HCT116 (cell line): Measurements from ENCODE around the gene STIM1. TPM values are rescaled to one million over a fixed set of nuclear protein-coding genes. Genes with fewer than 3 reads are reported as not detected.

Experiments
- ATAC-seq: fragments of 200-7000 bp; cut with Tn5 transposase; 2 replicates; pipeline ENCODE4 v1.9.1; 2020; ENCODE audit warnings: mild to moderate bottlenecking, moderate library complexity
- BruUV-seq: library from RNA; stranded (reverse); fragments of 400-500 nt; replicated peaks from 2 replicates; lab custom pipeline; 2021; lab: Mats Ljungman, UMichigan
- CTCF ChIA-PET: fragments of 300-600 bp; sonication (Branson Sonifier 250); formaldehyde crosslinking; loops from one replicate; lab custom pipeline; 2021; ENCODE audit warnings: antibody characterized with exemption; lab: Charles Lee
- POLR2A ChIA-PET: fragments of 300-600, 350-600 bp; sonication (Branson Sonifier 250); formaldehyde crosslinking; loops from one replicate; lab custom pipeline; 2021; ENCODE audit warnings: antibody characterized with exemption; lab: Charles Lee
- RAD21 ChIA-PET, 2 experiments: fragments of 300-600 bp; sonication (Branson Sonifier 250); formaldehyde crosslinking; loops; one replicate each; lab custom pipeline; 2023; ENCODE audit warnings: low total read pairs in 2 of 2; ENCODE audit not compliant: uncharacterized antibody in 2 of 2, unreplicated experiment in 2 of 2, low non-redundant PET in 1 of 2; lab: Charles Lee
- DNase-seq: peaks from one replicate; pipeline ENCODE4 v3.0.0-alpha.2; 2010; ENCODE audit warnings: low read depth, low spot score
- H2AFZ ChIP-seq: fragments of 200-600 bp; shearing (Covaris generic), sonication (generic); 2 replicates; pipeline ENCODE4 v1.6.1; 2017; ENCODE audit warnings: low read depth, mixed run types, mixed read lengths, antibody characterized with exemption, low read length; ENCODE audit not compliant: poor library complexity, severe bottlenecking
- H3K27ac ChIP-seq: 2 replicates; pipeline ENCODE4 v1.5.1; 2012; ENCODE audit warnings: low read depth, low read length
- H3K27me3 ChIP-seq: fragments of 200-600 bp; sonication (generic); 2 replicates; pipeline ENCODE4 v1.6.1; 2016; ENCODE audit warnings: mixed run types, low read length, mixed read lengths; ENCODE audit not compliant: insufficient read depth
- H3K36me3 ChIP-seq, 2 experiments: fragments of 200-500 bp in 1 of 2; fragments of 200-600 bp in 1 of 2; sonication (Bioruptor generic) in 1 of 2; sonication (generic) in 1 of 2; 2 replicates each; pipeline versions ENCODE4 v1.5.1 to v1.6.1; 2014 to 2016; ENCODE audit warnings: low read length in 2 of 2, inconsistent platforms in 1 of 2, mixed read lengths in 1 of 2, mixed run types in 1 of 2; ENCODE audit not compliant: insufficient read depth in 2 of 2, control insufficient read depth in 1 of 2
- H3K4me1 ChIP-seq, 2 experiments: fragments of 200-600 bp in 1 of 2; sonication (generic) in 1 of 2; 2 replicates each; pipeline versions ENCODE4 v1.5.1 to v1.6.1; 2012 to 2017; ENCODE audit warnings: low read length in 2 of 2, inconsistent platforms in 1 of 2, mild to moderate bottlenecking in 1 of 2, mixed read lengths in 1 of 2, mixed run types in 1 of 2, moderate library complexity in 1 of 2; ENCODE audit not compliant: insufficient read depth in 2 of 2, control insufficient read depth in 1 of 2
- H3K4me2 ChIP-seq: fragments of 200-600 bp; sonication (generic); 2 replicates; pipeline ENCODE4 v1.6.1; 2017; ENCODE audit warnings: mixed run types, low read length, mixed read lengths
- H3K4me3 ChIP-seq, 2 experiments: fragments of 200-600 bp in 1 of 2; sonication (generic) in 1 of 2; replicated peaks in 1 of 2; 2 replicates each; pipeline ENCODE4 v1.5.1; 2011 to 2016; ENCODE audit warnings: low read length in 2 of 2, control low read depth in 1 of 2, low read depth in 1 of 2, mild to moderate bottlenecking in 1 of 2, mixed read lengths in 1 of 2, mixed run types in 1 of 2
- H3K79me2 ChIP-seq: fragments of 200-600 bp; sonication (generic); 2 replicates; pipeline ENCODE4 v1.6.1; 2017; ENCODE audit warnings: mild to moderate bottlenecking, mixed run types, low read length, moderate library complexity, mixed read lengths; ENCODE audit not compliant: insufficient read depth
- H3K9ac ChIP-seq: fragments of 200-600 bp; sonication (generic); 2 replicates; pipeline ENCODE4 v1.6.1; 2016; ENCODE audit warnings: low read length, mixed read lengths
- H3K9me2 ChIP-seq: fragments of 200-600 bp; sonication (generic), shearing (Covaris generic); 2 replicates; pipeline ENCODE4 v1.6.1; 2017; ENCODE audit warnings: mixed run types, mild to moderate bottlenecking, moderate library complexity; ENCODE audit not compliant: insufficient read depth
- H3K9me3 ChIP-seq, 2 experiments: fragments of 200-500 bp in 1 of 2; fragments of 200-600 bp in 1 of 2; sonication (Bioruptor generic) in 1 of 2; sonication (generic) in 1 of 2; 2 replicates each; pipeline ENCODE4 v1.6.1; 2014 to 2017; ENCODE audit warnings: low read length in 2 of 2, mixed read lengths in 2 of 2, inconsistent platforms in 1 of 2, low read depth in 1 of 2, mild to moderate bottlenecking in 1 of 2, mixed run types in 1 of 2, moderate library complexity in 1 of 2; ENCODE audit not compliant: control insufficient read depth in 1 of 2, insufficient read depth in 1 of 2
- H4K20me1 ChIP-seq: fragments of 200-600 bp; sonication (generic), shearing (Covaris generic); 2 replicates; pipeline ENCODE4 v1.6.1; 2017; ENCODE audit warnings: mixed run types, mild to moderate bottlenecking, moderate library complexity; ENCODE audit not compliant: insufficient read depth
- EZH2phosphoT487 ChIP-seq: fragments of 200-600 bp; IDR thresholded peaks from 2 replicates; pipeline ENCODE4 v1.6.1; 2018; ENCODE audit warnings: antibody characterized with exemption, borderline replicate concordance
- JUND ChIP-seq: IDR thresholded peaks from 2 replicates; pipeline ENCODE4 v1.6.1; 2012
- SIN3A ChIP-seq: IDR thresholded peaks from 2 replicates; pipeline ENCODE4 v1.6.1; 2012; ENCODE audit warnings: low read depth
- ZNF274 ChIP-seq: fragments of 200-500 bp; sonication (Bioruptor generic); IDR thresholded peaks from 2 replicates; pipeline ENCODE4 v1.6.1; 2014; ENCODE audit warnings: mild to moderate bottlenecking, low read depth, low read length, inconsistent platforms
- intact Hi-C: fragments of 100-400 bp; cut with micrococcal nuclease; formaldehyde crosslinking; loops from 2 replicates; pipeline ENCODE4 v1.10.0; 2022
- total RNA-seq: library from RNA; stranded (reverse); gene quantifications from one replicate; pipeline ENCODE4 v1.2.1, GENCODE V29; 2021; ENCODE audit not compliant: unreplicated experiment
- TF ChIP-seq, protein P1 (sequence below): IDR thresholded peaks from 2 replicates; pipeline ENCODE4 v1.6.1; 2012; ENCODE audit warnings: low read depth
- TF ChIP-seq, protein P2 (sequence below): IDR thresholded peaks from 2 replicates; pipeline ENCODE4 v1.6.1; 2012

STIM1 gene
- total RNA-seq, 1 experiment from 2014 or later: 22.3 TPM

DNA sequence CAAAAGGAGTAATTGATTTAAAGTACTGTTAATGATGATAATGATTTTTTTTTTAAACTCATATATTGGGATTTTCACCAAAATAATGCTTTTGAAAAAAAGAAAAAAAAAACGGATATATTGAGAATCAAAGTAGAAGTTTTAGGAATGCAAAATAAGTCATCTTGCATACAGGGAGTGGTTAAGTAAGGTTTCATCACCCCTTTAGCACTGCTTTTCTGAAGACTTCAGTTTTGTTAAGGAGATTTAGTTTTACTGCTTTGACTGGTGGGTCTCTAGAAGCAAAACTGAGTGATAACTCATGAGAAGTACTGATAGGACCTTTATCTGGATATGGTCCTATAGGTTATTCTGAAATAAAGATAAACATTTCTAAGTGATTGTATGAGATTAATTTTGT, 283.0 kb downstream of the STIM1 start:
- no peak overlapping the region for H2AFZ ChIP-seq
- H3K9me2 ChIP-seq: no peaks in the 10 kb centered on the region
- ChIA-PET RAD21 (no interaction called here), CTCF (no interaction called here), POLR2A (no interaction called here)
- H3K27me3 ChIP-seq: no peaks in the 10 kb centered on the region
- no peak for ATAC-seq
- TF ChIP-seq, protein P1, sequence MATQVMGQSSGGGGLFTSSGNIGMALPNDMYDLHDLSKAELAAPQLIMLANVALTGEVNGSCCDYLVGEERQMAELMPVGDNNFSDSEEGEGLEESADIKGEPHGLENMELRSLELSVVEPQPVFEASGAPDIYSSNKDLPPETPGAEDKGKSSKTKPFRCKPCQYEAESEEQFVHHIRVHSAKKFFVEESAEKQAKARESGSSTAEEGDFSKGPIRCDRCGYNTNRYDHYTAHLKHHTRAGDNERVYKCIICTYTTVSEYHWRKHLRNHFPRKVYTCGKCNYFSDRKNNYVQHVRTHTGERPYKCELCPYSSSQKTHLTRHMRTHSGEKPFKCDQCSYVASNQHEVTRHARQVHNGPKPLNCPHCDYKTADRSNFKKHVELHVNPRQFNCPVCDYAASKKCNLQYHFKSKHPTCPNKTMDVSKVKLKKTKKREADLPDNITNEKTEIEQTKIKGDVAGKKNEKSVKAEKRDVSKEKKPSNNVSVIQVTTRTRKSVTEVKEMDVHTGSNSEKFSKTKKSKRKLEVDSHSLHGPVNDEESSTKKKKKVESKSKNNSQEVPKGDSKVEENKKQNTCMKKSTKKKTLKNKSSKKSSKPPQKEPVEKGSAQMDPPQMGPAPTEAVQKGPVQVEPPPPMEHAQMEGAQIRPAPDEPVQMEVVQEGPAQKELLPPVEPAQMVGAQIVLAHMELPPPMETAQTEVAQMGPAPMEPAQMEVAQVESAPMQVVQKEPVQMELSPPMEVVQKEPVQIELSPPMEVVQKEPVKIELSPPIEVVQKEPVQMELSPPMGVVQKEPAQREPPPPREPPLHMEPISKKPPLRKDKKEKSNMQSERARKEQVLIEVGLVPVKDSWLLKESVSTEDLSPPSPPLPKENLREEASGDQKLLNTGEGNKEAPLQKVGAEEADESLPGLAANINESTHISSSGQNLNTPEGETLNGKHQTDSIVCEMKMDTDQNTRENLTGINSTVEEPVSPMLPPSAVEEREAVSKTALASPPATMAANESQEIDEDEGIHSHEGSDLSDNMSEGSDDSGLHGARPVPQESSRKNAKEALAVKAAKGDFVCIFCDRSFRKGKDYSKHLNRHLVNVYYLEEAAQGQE: no peak
- no peak for TF ChIP-seq EZH2phosphoT487
- TF ChIP-seq, protein P2, sequence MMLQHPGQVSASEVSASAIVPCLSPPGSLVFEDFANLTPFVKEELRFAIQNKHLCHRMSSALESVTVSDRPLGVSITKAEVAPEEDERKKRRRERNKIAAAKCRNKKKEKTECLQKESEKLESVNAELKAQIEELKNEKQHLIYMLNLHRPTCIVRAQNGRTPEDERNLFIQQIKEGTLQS: no peak
- TF ChIP-seq JUND: no peak
- TF ChIP-seq ZNF274: no peak
- no peak for TF ChIP-seq SIN3A
- no peaks in the 10 kb centered on the region for H4K20me1 ChIP-seq
- BruUV-seq: no TSS peak
- H3K27ac ChIP-seq: no peak overlapping the region
- H3K4me1 ChIP-seq: peaks cover 0 to 12% of the 10 kb centered on the region in 2 experiments; a peak in 1 of 4 replicates
- no peak for DNase-seq
- H3K4me2 ChIP-seq: no peak overlapping the region
- H3K4me3 ChIP-seq: no peak overlapping the region
- H3K79me2 ChIP-seq: no peaks in the 10 kb centered on the region
- H3K9me3 ChIP-seq: peaks cover 0 to 4% of the 10 kb centered on the region in 2 experiments; a peak in 1 of 4 replicates
- H3K36me3 ChIP-seq: peaks cover 12 to 65% of the 10 kb centered on the region in 2 experiments
- intact Hi-C loops: no loop called here
- no peak overlapping the region for H3K9ac ChIP-seq
